GM18511 (cell line): ENCODE data around the gene CLDN22.
"Not testable (repeated sequence)": the region's sequence is repeated elsewhere in the genome, so short reads cannot be mapped to it uniquely, and the experiment has no call there.

Experiments
- ATAC-seq: cut with Tn5 transposase; IDR thresholded peaks from one replicate; pipeline ENCODE4 v1.9.1; 2021; ENCODE audit warnings: mild to moderate bottlenecking, moderate library complexity; ENCODE audit not compliant: unreplicated experiment

CLDN22 gene

GRCh38 chr4:183347566-183347965 is 27.5 kb upstream of the CLDN22 start:
- no peak for ATAC-seq

- ATAC-seq: no peak
Measured at GRCh38 chr4:183347146-183347545, 27.1 kb upstream of the CLDN22 start.

- ATAC-seq: no peak
Measured at GRCh38 chr4:183345261-183345660, 25.2 kb upstream of the CLDN22 start.

- no peak for ATAC-seq
Measured at GRCh38 chr4:183344523-183345255, 24.6 kb upstream of the CLDN22 start.

- no peak for ATAC-seq
Measured at GRCh38 chr4:183343730-183344129, 23.7 kb upstream of the CLDN22 start.

- peak; percentile 66 for ATAC-seq
Measured at GRCh38 chr4:183342541-183343533, 22.8 kb upstream of the CLDN22 start.

- ATAC-seq: no peak
Measured at GRCh38 chr4:183337833-183338232, 17.8 kb upstream of the CLDN22 start.

- ATAC-seq: no peak
Measured at GRCh38 chr4:183337349-183337748, 17.3 kb upstream of the CLDN22 start.

GRCh38 chr4:183335369-183335940 is 15.4 kb upstream of the CLDN22 start:
- no peak for ATAC-seq

GRCh38 chr4:183333983-183334382 is 13.9 kb upstream of the CLDN22 start:
- ATAC-seq: no peak

- no peak for ATAC-seq
Measured at GRCh38 chr4:183333202-183333601, 13.1 kb upstream of the CLDN22 start.

GRCh38 chr4:183332447-183332846 is 12.4 kb upstream of the CLDN22 start:
- ATAC-seq: peak; percentile 68

- no peak for ATAC-seq
Measured at GRCh38 chr4:183330841-183331240, 10.8 kb upstream of the CLDN22 start.

- no peak for ATAC-seq
Measured at GRCh38 chr4:183329954-183330742, 10.1 kb upstream of the CLDN22 start.

GRCh38 chr4:183329244-183329643 is 9.2 kb upstream of the CLDN22 start:
- no peak for ATAC-seq

- no peak for ATAC-seq
Measured at GRCh38 chr4:183328832-183329231, 8.8 kb upstream of the CLDN22 start.

- no peak for ATAC-seq
Measured at GRCh38 chr4:183327827-183328226, 7.8 kb upstream of the CLDN22 start.

- no peak for ATAC-seq
Measured at GRCh38 chr4:183326853-183327252, 6.8 kb upstream of the CLDN22 start.

- ATAC-seq: not testable (repeated sequence)
Measured at GRCh38 chr4:183326387-183326786, 6.3 kb upstream of the CLDN22 start.

GRCh38 chr4:183324619-183325018 is 4.5 kb upstream of the CLDN22 start:
- ATAC-seq: no peak

- ATAC-seq: not testable (repeated sequence)
Measured at GRCh38 chr4:183324056-183324455, 4.0 kb upstream of the CLDN22 start.
